GM12872 (cell line): ENCODE data around the gene HS1BP3.

Experiments used
- TF ChIP-seq, protein P1 (sequence below): IDR thresholded peaks from 3 replicates; pipeline ENCODE4 v1.5.1; 2011; ENCODE audit warnings: low read depth, mild to moderate bottlenecking, low read length, moderate library complexity; ENCODE audit not compliant: insufficient read depth

Gene HS1BP3

GRCh38 chr2:20629581-20630171 lies 21.2 kb downstream of the HS1BP3 start:
- TF ChIP-seq, protein P1, sequence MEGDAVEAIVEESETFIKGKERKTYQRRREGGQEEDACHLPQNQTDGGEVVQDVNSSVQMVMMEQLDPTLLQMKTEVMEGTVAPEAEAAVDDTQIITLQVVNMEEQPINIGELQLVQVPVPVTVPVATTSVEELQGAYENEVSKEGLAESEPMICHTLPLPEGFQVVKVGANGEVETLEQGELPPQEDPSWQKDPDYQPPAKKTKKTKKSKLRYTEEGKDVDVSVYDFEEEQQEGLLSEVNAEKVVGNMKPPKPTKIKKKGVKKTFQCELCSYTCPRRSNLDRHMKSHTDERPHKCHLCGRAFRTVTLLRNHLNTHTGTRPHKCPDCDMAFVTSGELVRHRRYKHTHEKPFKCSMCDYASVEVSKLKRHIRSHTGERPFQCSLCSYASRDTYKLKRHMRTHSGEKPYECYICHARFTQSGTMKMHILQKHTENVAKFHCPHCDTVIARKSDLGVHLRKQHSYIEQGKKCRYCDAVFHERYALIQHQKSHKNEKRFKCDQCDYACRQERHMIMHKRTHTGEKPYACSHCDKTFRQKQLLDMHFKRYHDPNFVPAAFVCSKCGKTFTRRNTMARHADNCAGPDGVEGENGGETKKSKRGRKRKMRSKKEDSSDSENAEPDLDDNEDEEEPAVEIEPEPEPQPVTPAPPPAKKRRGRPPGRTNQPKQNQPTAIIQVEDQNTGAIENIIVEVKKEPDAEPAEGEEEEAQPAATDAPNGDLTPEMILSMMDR: no peak

DNA sequence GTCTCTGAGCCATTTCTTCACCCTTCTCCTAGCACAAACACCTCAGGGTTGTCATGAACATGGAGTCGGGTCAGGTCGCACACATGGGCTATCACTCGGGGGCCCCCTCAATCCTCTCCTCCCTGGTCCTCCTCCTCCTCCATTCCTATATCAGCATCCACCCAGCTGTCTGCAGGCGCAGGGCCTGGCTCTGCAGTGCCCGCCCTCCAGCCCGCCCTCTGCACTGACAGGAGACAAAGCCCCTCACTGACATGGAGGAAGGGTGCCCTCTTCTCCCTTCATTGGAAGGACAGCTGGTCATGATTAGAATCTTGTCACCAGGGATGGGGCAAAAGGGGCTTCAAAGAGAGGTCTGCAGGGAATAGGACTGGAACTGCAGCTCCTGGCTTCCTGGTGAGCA lies 21.7 kb downstream of the HS1BP3 start:
- TF ChIP-seq, protein P1: no peak

- TF ChIP-seq, protein P1: no peak
Measured at GRCh38 chr2:20627712-20628380, 23.1 kb downstream of the HS1BP3 start.

GRCh38 chr2:20626698-20627513 lies 24.0 kb downstream of the HS1BP3 start:
- TF ChIP-seq, protein P1: no peak

DNA sequence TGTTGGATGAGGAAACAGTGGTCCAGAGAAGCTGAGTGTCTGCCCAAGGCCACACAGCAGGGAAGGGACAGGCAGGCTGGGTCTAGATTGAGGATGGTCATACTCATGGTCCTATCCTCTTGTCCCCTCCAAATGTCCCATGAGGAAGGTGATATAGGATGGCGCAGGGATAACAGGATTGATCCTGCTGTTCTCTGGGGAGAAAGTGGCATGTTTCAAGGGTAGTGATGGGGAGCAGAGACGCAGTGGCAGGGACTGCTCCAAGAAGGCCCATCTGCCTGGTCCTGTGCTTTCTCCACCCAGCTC lies 24.6 kb downstream of the HS1BP3 start:
- TF ChIP-seq, protein P1: no peak

- TF ChIP-seq, protein P1: no peak
Measured at GRCh38 chr2:20625491-20626391, 25.2 kb downstream of the HS1BP3 start.
